ENCODE data around the gene COMT. TPM values are rescaled to one million over a fixed set of nuclear protein-coding genes. Genes with fewer than 3 reads are reported as not detected.

The COMT gene
- total RNA-seq, 1 donor from 2014 or later = 186 TPM

- TF ChIP-seq CTCF (IDR thresholded peaks at IDR 0.05) = no peak
- H3K9me3 Mint-ChIP-seq (ENCODE audit: low read depth) = no peaks in the 10 kb centered on the region
- H3K4me1 Mint-ChIP-seq (ENCODE audit: low read depth) = no peaks in the 10 kb centered on the region
- no peak overlapping the region for H3K27ac Mint-ChIP-seq (ENCODE audit: unreplicated experiment)
- no peak for DNase-seq (ENCODE audit: low spot score)
- H3K4me3 Mint-ChIP-seq (ENCODE audit: unreplicated experiment) = no peak overlapping the region
- H3K27me3 Mint-ChIP-seq (ENCODE audit: low read depth) = no peaks in the 10 kb centered on the region
- peaks cover 6% of the 10 kb centered on the region for H3K36me3 Mint-ChIP-seq (ENCODE audit: low read depth)
These were observed 26.4 kb downstream of the COMT start for GRCh38 chr22:19967850-19968449.

- H3K4me3 Mint-ChIP-seq (ENCODE audit: unreplicated experiment) = no peak overlapping the region
- H3K27me3 Mint-ChIP-seq (ENCODE audit: low read depth) = no peaks in the 10 kb centered on the region
- no peak for DNase-seq (ENCODE audit: low spot score)
- H3K27ac Mint-ChIP-seq (ENCODE audit: unreplicated experiment) = no peak overlapping the region
- H3K4me1 Mint-ChIP-seq (ENCODE audit: low read depth) = no peaks in the 10 kb centered on the region
- H3K9me3 Mint-ChIP-seq (ENCODE audit: low read depth) = no peaks in the 10 kb centered on the region
- H3K36me3 Mint-ChIP-seq (ENCODE audit: low read depth) = peaks cover 6% of the 10 kb centered on the region
- TF ChIP-seq CTCF (IDR thresholded peaks at IDR 0.05) = no peak
These were observed 26.9 kb downstream of the COMT start for GRCh38 chr22:19968450-19968891.

- Mint-ChIP-seq H3K9me3 (ENCODE audit: low read depth) (no peaks in the 10 kb centered on the region), H3K4me1 (ENCODE audit: low read depth) (no peaks in the 10 kb centered on the region), H3K27ac (ENCODE audit: unreplicated experiment) (no peak overlapping the region), H3K36me3 (ENCODE audit: low read depth) (peaks cover 6% of the 10 kb centered on the region), H3K4me3 (ENCODE audit: unreplicated experiment) (no peak overlapping the region), H3K27me3 (ENCODE audit: low read depth) (no peaks in the 10 kb centered on the region)
- TF ChIP-seq CTCF (IDR thresholded peaks at IDR 0.05) = no peak
- no peak for DNase-seq (ENCODE audit: low spot score)
These were observed 27.8 kb downstream of the COMT start for GRCh38 chr22:19969141-19969928.

- Mint-ChIP-seq H3K36me3 (ENCODE audit: low read depth) (peaks cover 6% of the 10 kb centered on the region), H3K4me3 (ENCODE audit: unreplicated experiment) (no peak overlapping the region), H3K27me3 (ENCODE audit: low read depth) (no peaks in the 10 kb centered on the region), H3K9me3 (ENCODE audit: low read depth) (no peaks in the 10 kb centered on the region), H3K4me1 (ENCODE audit: low read depth) (peaks cover 2% of the 10 kb centered on the region), H3K27ac (ENCODE audit: unreplicated experiment) (no peak overlapping the region)
- no peak for DNase-seq (ENCODE audit: low spot score)
- no peak for TF ChIP-seq CTCF (IDR thresholded peaks at IDR 0.05)
These were observed 28.5 kb downstream of the COMT start for GRCh38 chr22:19970031-19970478.

GRCh38 chr22:19970479-19971275, 29.1 kb downstream of the COMT start:
- Mint-ChIP-seq H3K4me3 (ENCODE audit: unreplicated experiment) (no peak overlapping the region), H3K27ac (ENCODE audit: unreplicated experiment) (no peak overlapping the region), H3K9me3 (ENCODE audit: low read depth) (no peaks in the 10 kb centered on the region), H3K27me3 (ENCODE audit: low read depth) (no peaks in the 10 kb centered on the region), H3K4me1 (ENCODE audit: low read depth) (peaks cover 7% of the 10 kb centered on the region), H3K36me3 (ENCODE audit: low read depth) (peaks cover 6% of the 10 kb centered on the region)
- no peak for DNase-seq (ENCODE audit: low spot score)
- TF ChIP-seq CTCF (IDR thresholded peaks at IDR 0.05) = peak; percentile 97

Data from chondrocyte (in vitro differentiated cells).